Ascending aorta (tissue), 2 donors: ENCODE data around the gene CAMTA1. TPM values are rescaled to one million over a fixed set of nuclear protein-coding genes. Genes with fewer than 3 reads are reported as not detected.

ENCODE experiments used
- DNase-seq, 2 donors: peaks; one replicate each; pipeline ENCODE4 v3.0.0-alpha.2; 2019; ENCODE audit warnings: low spot score in 2 of 2
- H3K27ac ChIP-seq, 2 donors: fragments of 200-600 bp; sonication (generic); one replicate each; pipeline ENCODE4 v1.5.1; 2016 to 2017; ENCODE audit warnings: mild to moderate bottlenecking in 1 of 2
- H3K27me3 ChIP-seq: fragments of 200-600 bp; sonication (generic); one replicate; pipeline ENCODE4 v1.5.1; 2017
- H3K36me3 ChIP-seq, 2 donors: fragments of 200-600 bp; sonication (generic); one replicate each; pipeline ENCODE4 v1.5.1; 2016
- H3K4me1 ChIP-seq, 2 donors: fragments of 200-600 bp; sonication (generic); one replicate each; pipeline ENCODE4 v1.5.1; 2016 to 2017; ENCODE audit warnings: mild to moderate bottlenecking in 1 of 2
- H3K4me3 ChIP-seq, 2 donors: fragments of 200-600 bp; sonication (generic); one replicate each; pipeline ENCODE4 v1.5.1; 2016 to 2017; ENCODE audit warnings: mild to moderate bottlenecking in 1 of 2
- H3K9me3 ChIP-seq, 2 donors: fragments of 200-600 bp; sonication (generic); one replicate each; pipeline ENCODE4 v1.5.1; 2016
- CTCF ChIP-seq, 3 experiments: fragments of 200-600 bp in 2 of 3; fragments of 450-650 bp in 1 of 3; sonication (generic) in 2 of 3; IDR thresholded peaks; one replicate each; pipeline ENCODE4 v1.5.1; 2016 to 2019; ENCODE audit warnings: antibody characterized with exemption in 3 of 3, mild to moderate bottlenecking in 1 of 3, moderate library complexity in 1 of 3
- intact Hi-C: fragments of 100-400 bp; cut with DNase I; formaldehyde crosslinking; loops from one replicate; pipeline ENCODE4 v1.15.1; 2023
- total RNA-seq: library from RNA; depleted of rRNA; stranded (reverse); fragments of >200 nt; gene quantifications from one replicate; pipeline ENCODE4 v1.1.0, GENCODE V29; 2016

Gene CAMTA1
- total RNA-seq, 1 donor from 2014 or later = 53.3 TPM

GRCh38 chr1:7464736-7465135 lies 679.5 kb downstream of the CAMTA1 start:
- no peak for TF ChIP-seq CTCF (IDR thresholded peaks at IDR 0.05)
- Histone ChIP-seq H3K27me3 (no peaks in the 10 kb centered on the region), H3K36me3 (no peaks in the 10 kb centered on the region), H3K4me1 (peaks cover 4% of the 10 kb centered on the region in 2 donors), H3K4me3 (no peak overlapping the region), H3K27ac (no peak overlapping the region), H3K9me3 (no peaks in the 10 kb centered on the region)
- intact Hi-C loops = no loop called here
- DNase-seq = no peak

- no peak for DNase-seq
- Histone ChIP-seq H3K4me3 (no peak overlapping the region), H3K9me3 (no peaks in the 10 kb centered on the region), H3K36me3 (no peaks in the 10 kb centered on the region), H3K27ac (no peak overlapping the region), H3K4me1 (peaks cover 12 to 27% of the 10 kb centered on the region in 2 donors), H3K27me3 (no peaks in the 10 kb centered on the region)
- TF ChIP-seq CTCF (IDR thresholded peaks at IDR 0.05) = no peak
- intact Hi-C loops = no loop called here
Measured at GRCh38 chr1:7467476-7468175, 682.4 kb downstream of the CAMTA1 start.

- Histone ChIP-seq H3K4me3 (no peak overlapping the region), H3K9me3 (no peaks in the 10 kb centered on the region), H3K36me3 (no peaks in the 10 kb centered on the region), H3K4me1 (peaks cover 12 to 27% of the 10 kb centered on the region in 2 donors), H3K27me3 (no peaks in the 10 kb centered on the region), H3K27ac (no peak overlapping the region)
- TF ChIP-seq CTCF (IDR thresholded peaks at IDR 0.05) = no peak
- no peak for DNase-seq
- intact Hi-C loops = no loop called here
Measured at GRCh38 chr1:7468248-7468647, 683.0 kb downstream of the CAMTA1 start.

- intact Hi-C loops = no loop called here
- Histone ChIP-seq H3K4me3 (no peak overlapping the region), H3K27ac (peak overlapping the region; percentile 62 to 83), H3K36me3 (no peaks in the 10 kb centered on the region), H3K27me3 (no peaks in the 10 kb centered on the region), H3K4me1 (peaks cover 12 to 27% of the 10 kb centered on the region in 2 donors), H3K9me3 (no peaks in the 10 kb centered on the region)
- DNase-seq = peak; percentile 22 to 75
- no peak for TF ChIP-seq CTCF (IDR thresholded peaks at IDR 0.05)
Measured at GRCh38 chr1:7469255-7469938, 684.1 kb downstream of the CAMTA1 start.

GRCh38 chr1:7470904-7471638 lies 685.8 kb downstream of the CAMTA1 start:
- H3K36me3 ChIP-seq = no peaks in the 10 kb centered on the region
- no peak overlapping the region for H3K4me3 ChIP-seq
- H3K27ac ChIP-seq = peak overlapping the region; percentile 62 to 83
- peak; percentile 67 to 90 for DNase-seq
- H3K4me1 ChIP-seq = peaks cover 12 to 27% of the 10 kb centered on the region in 2 donors
- no peaks in the 10 kb centered on the region for H3K27me3 ChIP-seq
- intact Hi-C loops = no loop called here
- TF ChIP-seq CTCF (IDR thresholded peaks at IDR 0.05) = no peak
- H3K9me3 ChIP-seq = no peaks in the 10 kb centered on the region
